Stimulated activated naive CD8-positive, alpha-beta T cell treated with anti-CD3 and anti-CD28 coated beads, Interleukin-15, Interleukin-2, amounts not matched to agents 100 ng/mL and 50 ng/mL, for 24 hours (primary cell): ENCODE results near the gene DCST1.

ENCODE experiments used
- H3K27ac Mint-ChIP-seq: one replicate; pipeline ENCODE4 v1.8.0; 2021; ENCODE audit warnings: mild to moderate bottlenecking, mixed read lengths
- H3K27me3 Mint-ChIP-seq: one replicate; pipeline ENCODE4 v1.8.0; 2021; ENCODE audit warnings: mixed read lengths
- H3K36me3 Mint-ChIP-seq: one replicate; pipeline ENCODE4 v1.8.0; 2021; ENCODE audit warnings: low read depth, mixed read lengths
- H3K4me1 Mint-ChIP-seq: one replicate; pipeline ENCODE4 v1.8.0; 2021; ENCODE audit warnings: low read depth, mixed read lengths
- H3K4me3 Mint-ChIP-seq: one replicate; pipeline ENCODE4 v1.8.0; 2021; ENCODE audit warnings: mild to moderate bottlenecking, mixed read lengths
- H3K9me3 Mint-ChIP-seq: one replicate; pipeline ENCODE4 v1.8.0; 2021; ENCODE audit warnings: mixed read lengths

The DCST1 gene

GRCh38 chr1:155006601-155007101, 27.0 kb upstream of the DCST1 start:
- peak overlapping the region; percentile 97 for H3K27ac Mint-ChIP-seq
- H3K9me3 Mint-ChIP-seq = no peaks in the 10 kb centered on the region
- H3K36me3 Mint-ChIP-seq = no peaks in the 10 kb centered on the region
- H3K4me3 Mint-ChIP-seq = peak overlapping the region; percentile 79
- no peaks in the 10 kb centered on the region for H3K27me3 Mint-ChIP-seq
- peaks cover 68% of the 10 kb centered on the region for H3K4me1 Mint-ChIP-seq

- H3K27ac Mint-ChIP-seq = peak overlapping the region; percentile 97
- H3K27me3 Mint-ChIP-seq = no peaks in the 10 kb centered on the region
These were observed 26.3 kb upstream of the DCST1 start for GRCh38 chr1:155007251-155007828.

GRCh38 chr1:155008015-155008941, 25.3 kb upstream of the DCST1 start:
- H3K4me1 Mint-ChIP-seq = peaks cover 82% of the 10 kb centered on the region
- no peaks in the 10 kb centered on the region for H3K36me3 Mint-ChIP-seq
- H3K4me3 Mint-ChIP-seq = no peak overlapping the region
- H3K9me3 Mint-ChIP-seq = no peaks in the 10 kb centered on the region
- H3K27me3 Mint-ChIP-seq = no peaks in the 10 kb centered on the region
- no peak overlapping the region for H3K27ac Mint-ChIP-seq

More at GRCh38 chr1:155007251-155007828, 26.3 kb upstream of the DCST1 start:
- peaks cover 73% of the 10 kb centered on the region for H3K4me1 Mint-ChIP-seq
- no peak overlapping the region for H3K4me3 Mint-ChIP-seq
- no peaks in the 10 kb centered on the region for H3K36me3 Mint-ChIP-seq
- no peaks in the 10 kb centered on the region for H3K9me3 Mint-ChIP-seq

GRCh38 chr1:155009221-155009711, 24.4 kb upstream of the DCST1 start:
- H3K27ac Mint-ChIP-seq = peak overlapping the region; percentile 58
- H3K4me1 Mint-ChIP-seq = peaks cover 83% of the 10 kb centered on the region
- H3K4me3 Mint-ChIP-seq = peak overlapping the region; percentile 57
- no peaks in the 10 kb centered on the region for H3K9me3 Mint-ChIP-seq
- H3K36me3 Mint-ChIP-seq = no peaks in the 10 kb centered on the region
- H3K27me3 Mint-ChIP-seq = no peaks in the 10 kb centered on the region

DNA sequence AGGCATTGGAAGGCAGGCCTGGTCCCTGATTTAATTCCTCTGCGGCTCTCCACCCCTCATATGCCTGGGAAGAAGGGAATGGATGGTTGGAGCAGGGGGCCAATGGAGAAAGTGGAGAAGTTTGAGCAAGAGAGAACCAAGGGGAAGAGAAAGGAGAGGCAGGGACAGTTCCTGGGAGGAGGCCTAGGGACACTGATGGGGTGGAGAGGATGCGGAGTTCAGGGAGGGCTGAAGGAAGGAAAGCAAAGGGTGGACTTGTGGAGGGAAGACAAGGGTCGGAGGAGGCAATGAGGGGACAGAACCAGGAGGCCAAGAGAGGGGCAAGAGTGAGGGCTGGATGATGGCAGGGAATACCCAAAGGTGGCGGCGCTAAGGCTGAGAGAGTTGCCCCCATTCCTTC, 23.9 kb upstream of the DCST1 start:
- Mint-ChIP-seq H3K36me3 (no peaks in the 10 kb centered on the region), H3K27me3 (no peaks in the 10 kb centered on the region), H3K9me3 (no peaks in the 10 kb centered on the region), H3K4me1 (peaks cover 82% of the 10 kb centered on the region), H3K27ac (peak overlapping the region; percentile 58), H3K4me3 (peak overlapping the region; percentile 57)

GRCh38 chr1:155010211-155010918, 23.3 kb upstream of the DCST1 start:
- H3K4me3 Mint-ChIP-seq = peak overlapping the region; percentile 57
- H3K9me3 Mint-ChIP-seq = no peaks in the 10 kb centered on the region
- no peaks in the 10 kb centered on the region for H3K36me3 Mint-ChIP-seq
- peaks cover 77% of the 10 kb centered on the region for H3K4me1 Mint-ChIP-seq
- no peaks in the 10 kb centered on the region for H3K27me3 Mint-ChIP-seq
- H3K27ac Mint-ChIP-seq = peak overlapping the region; percentile 58

- H3K36me3 Mint-ChIP-seq = peaks cover 6% of the 10 kb centered on the region
- H3K9me3 Mint-ChIP-seq = no peaks in the 10 kb centered on the region
- no peak overlapping the region for H3K27ac Mint-ChIP-seq
- no peak overlapping the region for H3K4me3 Mint-ChIP-seq
- no peaks in the 10 kb centered on the region for H3K27me3 Mint-ChIP-seq
- peaks cover 77% of the 10 kb centered on the region for H3K4me1 Mint-ChIP-seq
These were observed 22.6 kb upstream of the DCST1 start for GRCh38 chr1:155011004-155011416.

GRCh38 chr1:155011437-155012025, 22.1 kb upstream of the DCST1 start:
- peaks cover 7% of the 10 kb centered on the region for H3K36me3 Mint-ChIP-seq
- no peak overlapping the region for H3K27ac Mint-ChIP-seq
- no peaks in the 10 kb centered on the region for H3K9me3 Mint-ChIP-seq
- no peaks in the 10 kb centered on the region for H3K27me3 Mint-ChIP-seq
- H3K4me3 Mint-ChIP-seq = no peak overlapping the region
- H3K4me1 Mint-ChIP-seq = peaks cover 77% of the 10 kb centered on the region

DNA sequence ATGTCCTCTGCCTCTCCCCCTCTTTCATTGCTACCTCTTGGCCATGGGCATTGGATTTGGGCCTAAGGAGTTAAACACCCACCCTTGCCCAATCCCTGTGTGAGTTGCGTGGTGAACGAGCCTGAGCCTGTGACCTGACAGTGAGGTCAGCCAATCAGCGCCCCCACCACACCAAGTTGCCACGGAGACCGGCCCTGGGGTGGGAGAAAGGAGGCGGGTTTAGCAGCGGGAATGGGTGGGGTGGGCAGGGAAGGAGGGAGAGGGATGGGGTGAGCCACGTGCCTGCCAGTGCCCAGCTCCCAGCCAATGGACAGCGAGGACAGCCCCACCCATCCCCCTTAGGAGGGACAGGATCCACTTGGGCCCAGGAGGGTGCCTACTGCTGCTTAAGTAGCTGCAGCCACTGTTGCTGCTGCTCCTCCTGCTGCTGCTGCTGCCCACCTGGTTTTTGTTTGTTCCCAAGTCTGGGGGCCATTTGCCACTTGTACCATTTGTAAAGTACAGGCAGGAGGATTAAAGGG, 21.5 kb upstream of the DCST1 start:
- Mint-ChIP-seq H3K27me3 (no peaks in the 10 kb centered on the region), H3K4me3 (no peak overlapping the region), H3K4me1 (peaks cover 77% of the 10 kb centered on the region), H3K27ac (no peak overlapping the region), H3K36me3 (peaks cover 7% of the 10 kb centered on the region), H3K9me3 (no peaks in the 10 kb centered on the region)

GRCh38 chr1:155012776-155013602, 20.6 kb upstream of the DCST1 start:
- H3K36me3 Mint-ChIP-seq = peaks cover 7% of the 10 kb centered on the region
- peaks cover 79% of the 10 kb centered on the region for H3K4me1 Mint-ChIP-seq
- H3K27ac Mint-ChIP-seq = peak overlapping the region; percentile 42
- peak overlapping the region; percentile 22 for H3K4me3 Mint-ChIP-seq
- no peaks in the 10 kb centered on the region for H3K9me3 Mint-ChIP-seq
- no peaks in the 10 kb centered on the region for H3K27me3 Mint-ChIP-seq

- peaks cover 80% of the 10 kb centered on the region for H3K4me1 Mint-ChIP-seq
- H3K36me3 Mint-ChIP-seq = peaks cover 7% of the 10 kb centered on the region
- no peaks in the 10 kb centered on the region for H3K9me3 Mint-ChIP-seq
- no peak overlapping the region for H3K27ac Mint-ChIP-seq
- H3K27me3 Mint-ChIP-seq = no peaks in the 10 kb centered on the region
- no peak overlapping the region for H3K4me3 Mint-ChIP-seq
These were observed 20.0 kb upstream of the DCST1 start for GRCh38 chr1:155013632-155014031.

DNA sequence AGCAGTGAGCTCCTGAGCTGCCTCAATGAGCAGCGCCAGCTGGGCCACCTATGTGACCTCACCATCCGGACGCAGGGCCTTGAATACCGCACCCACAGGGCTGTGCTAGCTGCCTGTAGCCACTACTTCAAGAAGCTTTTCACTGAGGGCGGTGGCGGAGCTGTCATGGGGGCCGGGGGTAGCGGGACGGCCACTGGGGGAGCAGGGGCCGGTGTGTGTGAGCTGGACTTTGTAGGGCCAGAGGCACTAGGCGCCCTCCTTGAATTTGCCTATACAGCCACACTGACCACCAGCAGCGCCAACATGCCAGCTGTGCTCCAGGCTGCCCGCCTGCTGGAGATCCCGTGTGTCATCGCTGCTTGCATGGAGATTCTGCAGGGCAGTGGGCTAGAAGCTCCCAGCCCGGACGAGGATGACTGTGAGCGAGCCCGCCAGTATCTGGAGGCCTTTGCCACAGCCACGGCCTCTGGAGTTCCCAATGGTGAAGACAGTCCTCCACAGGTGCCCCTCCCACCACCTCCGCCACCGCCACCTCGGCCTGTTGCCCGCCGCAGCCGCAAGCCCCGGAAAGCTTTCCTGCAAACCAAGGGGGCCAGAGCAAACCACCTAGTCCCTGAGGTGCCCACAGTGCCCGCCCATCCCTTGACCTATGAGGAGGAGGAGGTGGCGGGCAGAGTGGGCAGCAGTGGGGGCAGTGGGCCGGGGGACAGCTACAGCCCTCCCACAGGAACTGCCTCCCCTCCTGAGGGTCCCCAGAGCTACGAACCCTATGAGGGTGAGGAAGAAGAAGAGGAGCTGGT, 18.7 kb upstream of the DCST1 start:
- Mint-ChIP-seq H3K4me3 (no peak overlapping the region), H3K9me3 (no peaks in the 10 kb centered on the region), H3K36me3 (peaks cover 7% of the 10 kb centered on the region), H3K4me1 (peaks cover 75% of the 10 kb centered on the region), H3K27me3 (no peaks in the 10 kb centered on the region), H3K27ac (no peak overlapping the region)
